Measurements from ENCODE around the gene AFP.

AFP gene

GRCh38 chr4:73460913-73461522 is 25.0 kb downstream of the AFP start:
- no peak for DNase-seq (ENCODE audit: low read depth in 3 of 3)

- DNase-seq (ENCODE audit: low read depth in 3 of 3) = no peak
Measured at GRCh38 chr4:73468170-73468569, 32.1 kb downstream of the AFP start.

DNA sequence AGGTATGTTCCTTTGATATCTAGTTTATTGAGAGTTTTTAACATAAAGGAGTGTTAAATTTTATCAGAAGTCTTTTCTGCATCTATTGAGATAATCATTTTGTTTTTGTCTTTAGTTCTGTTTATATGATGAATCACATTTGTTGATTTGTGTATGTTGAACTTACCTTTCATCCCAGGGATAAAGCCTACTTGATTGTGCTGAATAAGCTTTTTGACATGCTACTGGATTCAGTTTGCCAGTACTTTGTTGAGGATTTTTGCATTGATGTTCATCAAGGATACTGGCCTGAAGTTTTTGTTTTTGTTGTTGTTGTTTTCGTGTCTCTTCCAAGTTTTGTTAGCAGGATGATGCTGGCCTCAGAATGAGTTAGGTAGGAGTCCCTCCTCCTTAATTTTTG is 34.7 kb downstream of the AFP start:
- DNase-seq (ENCODE audit: low read depth in 3 of 3) = no peak

DNA sequence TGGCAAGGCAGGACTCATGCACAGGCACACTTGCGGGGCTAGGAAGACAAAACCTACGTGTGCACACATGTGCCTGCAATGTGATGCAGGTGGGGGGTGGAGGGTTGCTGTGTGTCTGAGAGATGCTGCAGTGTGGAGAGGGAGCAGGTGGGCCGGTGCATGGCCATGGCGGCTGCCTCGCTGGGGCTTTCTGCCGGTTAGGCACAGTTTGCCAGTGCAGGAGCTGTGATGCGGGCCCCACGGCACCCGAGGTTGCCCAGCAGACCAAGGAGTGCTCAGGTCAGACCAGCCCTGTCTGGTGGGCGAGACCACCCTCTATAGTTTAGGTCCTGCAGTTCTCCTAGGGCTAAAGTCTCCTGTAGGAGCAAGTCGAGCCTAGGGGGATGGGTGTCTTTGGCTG is 41.2 kb downstream of the AFP start:
- no peak for DNase-seq (ENCODE audit: low read depth in 3 of 3)

DNA sequence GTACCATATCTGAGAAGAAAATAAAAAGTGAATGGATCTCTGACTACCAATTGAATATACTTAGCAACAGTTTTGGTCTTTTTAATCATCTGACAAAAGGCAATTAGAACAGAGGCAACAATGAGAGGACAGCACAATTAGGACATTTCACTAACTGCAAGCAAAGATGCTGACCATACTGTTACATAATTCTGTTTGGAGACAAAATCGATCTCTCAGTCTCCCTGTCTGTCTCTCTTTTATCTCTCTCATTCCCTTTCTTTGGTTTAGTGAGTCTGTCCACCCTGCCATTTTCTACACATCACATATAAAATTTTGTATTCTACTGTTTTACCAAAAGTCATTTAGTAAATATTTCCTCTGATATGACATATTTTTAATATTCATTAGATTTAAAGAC is 43.3 kb downstream of the AFP start:
- no peak for DNase-seq (ENCODE audit: low read depth in 3 of 3)

- no peak for DNase-seq (ENCODE audit: low read depth in 3 of 3)
Measured at GRCh38 chr4:73481358-73481757, 45.3 kb downstream of the AFP start, which contains the start of gene AFM. Gene AFM (plus strand): TSS chr4:73481745. CDS start chr4:73481776, 31 bp downstream.

- DNase-seq (ENCODE audit: low read depth in 3 of 3) = no peak
Measured at GRCh38 chr4:73485085-73485484, 49.1 kb downstream of the AFP start.

- DNase-seq (ENCODE audit: low read depth in 3 of 3) = no peak
Measured at GRCh38 chr4:73485596-73485995, 49.6 kb downstream of the AFP start.

GRCh38 chr4:73486497-73486896 is 50.5 kb downstream of the AFP start:
- DNase-seq (ENCODE audit: low read depth in 3 of 3) = no peak

DNA sequence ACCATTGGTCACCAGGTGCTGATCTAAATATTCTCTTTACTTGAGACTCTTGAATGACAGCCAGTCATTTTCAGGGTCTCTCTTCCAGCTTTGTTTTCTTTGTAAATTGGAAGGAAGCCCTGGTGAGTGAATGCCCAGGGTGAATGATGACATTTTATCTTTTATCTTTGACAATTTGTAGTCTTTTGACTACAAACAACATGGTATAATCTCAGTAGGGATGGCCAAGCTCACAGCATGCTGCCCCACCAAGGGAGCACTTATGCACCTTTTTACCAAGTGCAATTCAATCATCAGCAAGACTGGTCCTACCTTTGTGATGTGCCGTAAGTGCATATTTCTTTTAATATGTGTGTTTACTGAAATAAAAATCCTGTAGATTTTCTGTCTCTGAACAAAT is 51.2 kb downstream of the AFP start:
- no peak for DNase-seq (ENCODE audit: low read depth in 3 of 3)

DNA sequence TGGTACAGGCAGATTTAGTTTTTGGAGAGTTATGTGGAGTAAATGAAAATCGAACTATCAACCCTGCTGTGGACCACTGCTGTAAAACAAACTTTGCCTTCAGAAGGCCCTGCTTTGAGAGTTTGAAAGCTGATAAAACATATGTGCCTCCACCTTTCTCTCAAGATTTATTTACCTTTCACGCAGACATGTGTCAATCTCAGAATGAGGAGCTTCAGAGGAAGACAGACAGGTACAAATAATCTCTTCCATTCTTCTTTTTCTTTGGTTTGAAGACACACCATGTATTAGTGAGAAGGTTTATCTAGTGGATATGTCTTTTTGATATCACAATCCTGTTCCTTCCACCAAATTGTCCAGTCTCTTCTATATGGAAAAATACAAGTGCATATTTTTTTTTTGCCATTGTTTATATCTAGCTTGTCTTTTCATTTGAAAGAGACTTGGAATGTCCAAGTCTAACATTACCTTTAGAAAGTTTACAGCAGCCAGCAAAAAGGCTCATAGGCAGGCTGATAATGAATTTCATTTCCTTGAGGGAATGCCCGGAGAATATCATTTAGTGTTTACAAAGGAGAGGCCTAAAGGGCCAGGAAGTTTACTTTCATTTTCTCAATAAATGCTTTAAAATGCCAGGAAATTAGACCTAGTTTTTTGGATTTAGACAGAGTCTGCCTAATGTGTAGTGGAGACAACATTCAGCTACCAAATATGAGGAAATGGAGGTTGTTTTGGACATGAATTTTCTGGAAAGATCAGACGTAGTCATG is 64.2 kb downstream of the AFP start:
- DNase-seq (ENCODE audit: low read depth in 3 of 3) = no peak

GRCh38 chr4:73501664-73502265 is 65.7 kb downstream of the AFP start:
- DNase-seq (ENCODE audit: low read depth in 3 of 3) = no peak

DNA sequence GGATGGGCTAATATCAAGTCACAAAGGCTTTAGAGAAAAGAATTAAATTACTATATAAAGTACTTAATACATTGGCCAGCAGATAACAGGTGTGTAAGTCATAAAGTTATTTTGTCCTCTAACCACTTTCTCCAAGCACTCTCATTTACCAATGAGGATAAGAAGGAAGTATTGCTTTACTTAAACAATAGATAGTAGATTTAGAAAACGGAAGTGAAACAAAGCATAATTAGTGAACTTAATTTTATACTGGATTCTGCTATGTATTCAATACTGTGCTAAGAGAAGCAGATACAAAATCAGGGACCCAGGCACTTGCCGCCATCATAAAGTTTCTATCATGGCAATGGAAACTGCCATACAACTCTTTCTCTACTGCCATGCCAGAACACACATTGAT is 69.5 kb downstream of the AFP start:
- no peak for DNase-seq (ENCODE audit: low read depth in 3 of 3)

Data from stimulated activated CD4-positive, alpha-beta T cell treated with anti-CD3 and anti-CD28 coated beads, TNF-alpha, amount 100 ng/mL, for 48 hours (primary cell).